H9 (cell line): ENCODE data around the gene PRTN3. TPM values are rescaled to one million over a fixed set of nuclear protein-coding genes. Genes with fewer than 3 reads are reported as not detected.

Experiments used
- DNase-seq: peaks from one replicate; pipeline ENCODE4 v3.0.0-alpha.2; 2017
- H2AFZ ChIP-seq: one replicate; pipeline ENCODE4 v1.6.1; 2013; ENCODE audit warnings: mild to moderate bottlenecking, low read length, control low read depth, moderate library complexity
- H2AK5ac ChIP-seq: 2 replicates; pipeline ENCODE4 v1.6.1; 2013; ENCODE audit warnings: low read length, control low read depth, mixed read lengths; ENCODE audit not compliant: insufficient read length
- H2BK120ac ChIP-seq: one replicate; pipeline ENCODE4 v1.6.1; 2013; ENCODE audit warnings: low read depth, mild to moderate bottlenecking, low read length, control low read depth, inconsistent platforms; ENCODE audit not compliant: poor library complexity, severe bottlenecking
- H2BK12ac ChIP-seq: 2 replicates; pipeline ENCODE4 v1.6.1; 2013; ENCODE audit warnings: low read length, control low read depth, mixed read lengths, low read depth; ENCODE audit not compliant: insufficient read length
- H2BK15ac ChIP-seq: 2 replicates; pipeline ENCODE4 v1.6.1; 2013; ENCODE audit warnings: low read depth, low read length, control low read depth
- H2BK20ac ChIP-seq: one replicate; pipeline ENCODE4 v1.6.1; 2013; ENCODE audit warnings: low read depth, mild to moderate bottlenecking, low read length, control low read depth, inconsistent platforms; ENCODE audit not compliant: poor library complexity, severe bottlenecking
- H2BK5ac ChIP-seq: 2 replicates; pipeline ENCODE4 v1.6.1; 2013; ENCODE audit warnings: low read length, control low read depth, mixed read lengths; ENCODE audit not compliant: insufficient read length
- H3K14ac ChIP-seq: 2 replicates; pipeline ENCODE4 v1.6.1; 2013; ENCODE audit warnings: low read length, control low read depth; ENCODE audit not compliant: insufficient read depth
- H3K18ac ChIP-seq: 2 replicates; pipeline ENCODE4 v1.6.1; 2013; ENCODE audit warnings: low read depth, mild to moderate bottlenecking, mixed read lengths, low read length, control low read depth; ENCODE audit not compliant: insufficient read length
- H3K23ac ChIP-seq: 2 replicates; pipeline ENCODE4 v1.6.1; 2013; ENCODE audit warnings: low read length, control low read depth, mixed read lengths, low read depth; ENCODE audit not compliant: insufficient read length
- H3K23me2 ChIP-seq: 2 replicates; pipeline ENCODE4 v1.6.1; 2013; ENCODE audit warnings: low read depth, mild to moderate bottlenecking, mixed read lengths, low read length, control low read depth; ENCODE audit not compliant: insufficient read length, poor library complexity, severe bottlenecking
- H3K27ac ChIP-seq: 2 replicates; pipeline ENCODE4 v1.5.1; 2013; ENCODE audit warnings: low read length, control low read depth, mixed read lengths, low read depth; ENCODE audit not compliant: insufficient read length
- H3K27me3 ChIP-seq: 2 replicates; pipeline ENCODE4 v1.6.1; 2013; ENCODE audit warnings: low read length, control low read depth, inconsistent platforms; ENCODE audit not compliant: insufficient read depth
- H3K4ac ChIP-seq: 2 replicates; pipeline ENCODE4 v1.6.1; 2013; ENCODE audit warnings: low read depth, mild to moderate bottlenecking, control low read depth, inconsistent platforms, low read length, moderate library complexity
- H3K4me1 ChIP-seq: 2 replicates; pipeline ENCODE4 v1.6.1; 2013; ENCODE audit warnings: low read length, control low read depth, inconsistent platforms; ENCODE audit not compliant: insufficient read depth
- H3K4me2 ChIP-seq: 2 replicates; pipeline ENCODE4 v1.6.1; 2013; ENCODE audit warnings: low read length, control low read depth, mixed read lengths; ENCODE audit not compliant: insufficient read length, insufficient read depth
- H3K56ac ChIP-seq: 2 replicates; pipeline ENCODE4 v1.6.1; 2013; ENCODE audit warnings: low read depth, mild to moderate bottlenecking, mixed read lengths, low read length, control low read depth; ENCODE audit not compliant: insufficient read length
- H3K79me1 ChIP-seq: 2 replicates; pipeline ENCODE4 v1.6.1; 2013; ENCODE audit warnings: low read depth, mild to moderate bottlenecking, moderate library complexity, low read length, control low read depth, inconsistent platforms; ENCODE audit not compliant: insufficient read depth, poor library complexity, severe bottlenecking
- H3K79me2 ChIP-seq: 2 replicates; pipeline ENCODE4 v1.6.1; 2013; ENCODE audit warnings: low read length, control low read depth, inconsistent platforms; ENCODE audit not compliant: insufficient read depth
- H3K9ac ChIP-seq: 2 replicates; pipeline ENCODE4 v1.6.1; 2013; ENCODE audit warnings: low read length, control low read depth, mixed read lengths; ENCODE audit not compliant: insufficient read length; ENCODE audit errors: extremely low read depth
- H3K9me3 ChIP-seq: one replicate; pipeline ENCODE4 v1.6.1; 2013; ENCODE audit warnings: low read depth, low read length, inconsistent platforms; ENCODE audit not compliant: control insufficient read depth
- H3T11ph ChIP-seq: one replicate; pipeline ENCODE4 v1.6.1; 2013; ENCODE audit warnings: mild to moderate bottlenecking, low read length, control low read depth, inconsistent platforms
- H4K20me1 ChIP-seq: one replicate; pipeline ENCODE4 v1.6.1; 2013; ENCODE audit not compliant: control insufficient read depth, insufficient read length, insufficient read depth
- H4K5ac ChIP-seq: 2 replicates; pipeline ENCODE4 v1.6.1; 2013; ENCODE audit warnings: low read depth, mild to moderate bottlenecking, mixed read lengths, low read length, control low read depth; ENCODE audit not compliant: insufficient read length
- H4K8ac ChIP-seq: replicated peaks from 2 replicates; pipeline ENCODE4 v1.6.1; 2013; ENCODE audit warnings: low read length, control low read depth, mixed read lengths, low read depth; ENCODE audit not compliant: insufficient read length
- H4K91ac ChIP-seq: 2 replicates; pipeline ENCODE4 v1.6.1; 2013; ENCODE audit warnings: low read depth, mild to moderate bottlenecking, moderate library complexity, mixed read lengths, low read length, control low read depth; ENCODE audit not compliant: insufficient read length
- H3K27ac Mint-ChIP-seq, 3 experiments: 2 replicates in 2 of 3; 3 replicates in 1 of 3; pipeline ENCODE4 v1.8.0; 2020 to 2021; ENCODE audit warnings: mixed read lengths in 3 of 3, mild to moderate bottlenecking in 1 of 3, moderate library complexity in 1 of 3
- H3K27me3 Mint-ChIP-seq: 2 replicates; pipeline ENCODE4 v1.8.0; 2021; ENCODE audit warnings: low read depth, mild to moderate bottlenecking, moderate library complexity, mixed read lengths
- H3K36me3 Mint-ChIP-seq, 3 experiments: 2 replicates in 2 of 3; 3 replicates in 1 of 3; pipeline ENCODE4 v1.8.0; 2020 to 2021; ENCODE audit warnings: low read depth in 3 of 3, mixed read lengths in 3 of 3; ENCODE audit not compliant: insufficient read depth in 1 of 3
- H3K4me1 Mint-ChIP-seq, 2 experiments: 2 replicates each; pipeline ENCODE4 v1.8.0; 2020; ENCODE audit warnings: mixed read lengths in 2 of 2
- H3K4me3 Mint-ChIP-seq, 2 experiments: 2 replicates in 1 of 2; 3 replicates in 1 of 2; pipeline ENCODE4 v1.8.0; 2020 to 2021; ENCODE audit warnings: mild to moderate bottlenecking in 2 of 2, mixed read lengths in 2 of 2, moderate library complexity in 1 of 2
- H3K9me3 Mint-ChIP-seq, 2 experiments: 2 replicates in 1 of 2; 3 replicates in 1 of 2; pipeline ENCODE4 v1.8.0; 2020; ENCODE audit warnings: mild to moderate bottlenecking in 2 of 2, mixed read lengths in 2 of 2, moderate library complexity in 1 of 2
- CTCF ChIP-seq: fragments of 200-600 bp; sonication (generic); conservative IDR thresholded peaks from 3 replicates; pipeline ENCODE4 v1.8.0; 2021; ENCODE audit warnings: antibody characterized with exemption, mild to moderate bottlenecking
- WGBS: extraction: QIAGEN DNeasy Blood & Tissue Kit; methylation state at CpG from one replicate; pipeline ENCODE4 v1.1.7; 2013; ENCODE audit warnings: missing lambda C conversion rate, low lambda C conversion rate, mixed read lengths; ENCODE audit not compliant: insufficient read length; ENCODE audit errors: extremely low coverage; 5-methylcytosine and 5-hydroxymethylcytosine counted together
- total RNA-seq: library from RNA; stranded (reverse); gene quantifications from 2 replicates; pipeline ENCODE4 v1.2.1, GENCODE V29; 2021

Gene PRTN3
- total RNA-seq, 1 experiment from 2014 or later: 0.31 TPM

- Histone ChIP-seq H3K56ac (no peak overlapping the region), H2AFZ (no peak overlapping the region), H3K9me3 (no peaks in the 10 kb centered on the region), H3K4ac (no peak overlapping the region), H3K4me1 (no peaks in the 10 kb centered on the region; the same call in 1 of the 2 replicates), H3K14ac (no peak overlapping the region), H3T11ph (no peak overlapping the region), H2BK15ac (no peak overlapping the region), H4K8ac (no peak overlapping the region), H3K18ac (no peak overlapping the region), H3K23ac (no peak overlapping the region), H2AK5ac (no peak overlapping the region), H3K4me2 (no peak overlapping the region), H4K20me1 (peaks cover 4% of the 10 kb centered on the region), H4K91ac (no peak overlapping the region), H3K79me2 (peaks cover 63% of the 10 kb centered on the region), H4K5ac (no peak overlapping the region), H2BK20ac (no peak overlapping the region), H3K23me2 (peaks cover 9% of the 10 kb centered on the region), H3K9ac (no peak overlapping the region), H3K27me3 (no peaks in the 10 kb centered on the region), H2BK120ac (no peak overlapping the region), H3K79me1 (peaks cover 8% of the 10 kb centered on the region), H2BK12ac (no peak overlapping the region), H3K27ac (no peak overlapping the region), H2BK5ac (no peak overlapping the region)
- Mint-ChIP-seq H3K9me3 (no peaks in the 10 kb centered on the region; a peak in 1 of 5 replicates), H3K36me3 (peaks cover 46 to 66% (median 62%) of the 10 kb centered on the region in 3 experiments; a peak in 6 of 7 replicates), H3K4me1 (peaks cover 25 to 39% of the 10 kb centered on the region in 2 experiments), H3K27me3 (no peaks in the 10 kb centered on the region), H3K27ac (peak overlapping the region; percentile 11 to 91 (median 75); a peak in 2 of 7 replicates), H3K4me3 (peak overlapping the region; percentile 30 to 59; a peak in 4 of 5 replicates)
- TF ChIP-seq CTCF: no peak
- DNase-seq: no peak
- WGBS: no CpG with 5 or more reads among the region's 29 CpGs
Measured at GRCh38 chr19:801030-801860, 39.6 kb upstream of the PRTN3 start.
